Skeletal muscle satellite cell (primary cell): ENCODE measurements around the gene SOCS7.

ENCODE experiments used
- H3K27me3 ChIP-seq: 2 replicates; pipeline ENCODE4 v1.7.0; 2013; ENCODE audit warnings: low read length; ENCODE audit not compliant: control insufficient read depth, insufficient read depth
- H3K36me3 ChIP-seq: 2 replicates; pipeline ENCODE4 v1.7.0; 2013; ENCODE audit warnings: mild to moderate bottlenecking, control low read depth, low read length; ENCODE audit not compliant: insufficient read depth
- H3K4me1 ChIP-seq: 2 replicates; pipeline ENCODE4 v1.7.0; 2013; ENCODE audit warnings: low read length; ENCODE audit not compliant: control insufficient read depth, insufficient read depth
- H3K4me2 ChIP-seq: 2 replicates; pipeline ENCODE4 v1.7.0; 2013; ENCODE audit warnings: mild to moderate bottlenecking, low read length
- H3K4me3 ChIP-seq: 2 replicates; pipeline ENCODE4 v1.7.0; 2013; ENCODE audit warnings: low read length
- H3K9ac ChIP-seq: 2 replicates; pipeline ENCODE4 v1.7.0; 2013; ENCODE audit warnings: mild to moderate bottlenecking, low read depth, low read length, moderate library complexity
- H3K9me3 ChIP-seq: replicated peaks from 2 replicates; pipeline ENCODE4 v1.7.0; 2013; ENCODE audit warnings: mild to moderate bottlenecking, control low read depth, low read length

SOCS7 gene

DNA sequence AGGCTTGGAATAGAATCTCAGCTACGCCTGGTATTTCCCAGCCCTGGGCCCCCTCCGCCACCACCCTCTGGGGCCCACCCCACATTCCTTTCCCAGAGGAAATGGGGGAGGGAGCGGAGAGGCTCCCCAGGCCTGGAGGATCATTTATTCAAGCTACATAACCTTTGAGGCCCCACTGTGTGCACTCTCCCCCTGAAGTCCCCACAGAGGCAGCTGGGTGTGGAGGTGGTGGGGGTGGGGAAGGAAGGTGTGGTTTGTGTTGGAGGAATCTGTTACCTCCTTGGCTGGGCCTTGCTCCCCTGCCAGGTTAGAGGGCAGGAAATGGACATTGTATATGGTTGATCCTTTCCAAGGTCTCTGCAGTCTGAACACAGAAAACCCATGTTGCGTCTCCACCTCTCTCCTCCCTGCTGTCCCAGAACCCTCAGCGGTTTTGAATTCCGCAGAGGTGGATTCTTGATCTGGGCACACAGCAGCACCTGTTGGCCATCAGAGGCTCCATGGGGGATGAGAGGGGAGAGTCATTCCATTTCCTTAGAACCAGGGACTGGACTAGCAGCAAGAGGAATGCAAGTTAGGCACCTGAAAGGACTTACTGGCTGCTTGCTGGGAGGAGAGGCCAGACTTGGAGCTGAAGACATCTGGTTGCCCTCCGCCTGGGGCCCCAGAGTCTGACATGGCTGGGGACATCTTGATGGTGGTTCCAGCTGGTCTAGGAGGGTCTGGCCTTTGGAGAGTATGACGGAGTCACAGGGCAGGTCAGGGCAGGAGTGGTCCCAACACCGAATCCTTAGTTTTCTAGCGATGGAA lies 99.6 kb downstream of the SOCS7 start:
- Histone ChIP-seq H3K9ac (peak overlapping the region; percentile 68), H3K27me3 (no peaks in the 10 kb centered on the region), H3K4me1 (peaks cover 82% of the 10 kb centered on the region), H3K4me3 (peak overlapping the region; percentile 53), H3K4me2 (peak overlapping the region; percentile 76), H3K36me3 (peaks cover 5% of the 10 kb centered on the region), H3K9me3 (no peaks in the 10 kb centered on the region)

GRCh38 chr17:38451840-38452529 lies 100.3 kb downstream of the SOCS7 start:
- Histone ChIP-seq H3K36me3 (peaks cover 5% of the 10 kb centered on the region), H3K9me3 (no peaks in the 10 kb centered on the region), H3K9ac (peak overlapping the region; percentile 68), H3K27me3 (no peaks in the 10 kb centered on the region), H3K4me2 (peak overlapping the region; percentile 76), H3K4me3 (peak overlapping the region; percentile 53), H3K4me1 (peaks cover 87% of the 10 kb centered on the region)

DNA sequence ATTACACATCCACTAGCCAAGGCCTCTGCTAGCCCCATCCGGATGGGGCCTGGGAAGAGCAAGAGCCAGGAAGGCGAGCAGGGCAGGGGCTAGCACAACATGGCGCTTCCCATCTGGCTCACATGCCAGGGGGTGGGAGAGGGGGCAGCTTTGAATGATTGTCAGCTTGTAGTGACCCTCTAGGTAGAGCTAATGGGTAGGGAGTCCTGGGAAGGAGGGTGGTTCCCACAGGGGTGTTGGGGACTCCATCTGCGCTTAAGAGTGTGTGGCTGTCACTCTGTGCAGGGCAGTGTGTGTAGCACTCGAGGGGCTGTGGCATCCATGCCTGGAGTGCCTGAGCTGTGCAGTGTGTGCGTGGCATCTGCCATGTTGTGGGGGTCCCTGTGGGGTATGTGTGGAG lies 101.1 kb downstream of the SOCS7 start:
- H3K27me3 ChIP-seq = no peaks in the 10 kb centered on the region
- peak overlapping the region; percentile 72 for H3K4me3 ChIP-seq
- H3K4me1 ChIP-seq = peaks cover 83% of the 10 kb centered on the region
- H3K9me3 ChIP-seq = no peaks in the 10 kb centered on the region
- H3K9ac ChIP-seq = no peak overlapping the region
- H3K4me2 ChIP-seq = peak overlapping the region; percentile 93
- peaks cover 11% of the 10 kb centered on the region for H3K36me3 ChIP-seq

DNA sequence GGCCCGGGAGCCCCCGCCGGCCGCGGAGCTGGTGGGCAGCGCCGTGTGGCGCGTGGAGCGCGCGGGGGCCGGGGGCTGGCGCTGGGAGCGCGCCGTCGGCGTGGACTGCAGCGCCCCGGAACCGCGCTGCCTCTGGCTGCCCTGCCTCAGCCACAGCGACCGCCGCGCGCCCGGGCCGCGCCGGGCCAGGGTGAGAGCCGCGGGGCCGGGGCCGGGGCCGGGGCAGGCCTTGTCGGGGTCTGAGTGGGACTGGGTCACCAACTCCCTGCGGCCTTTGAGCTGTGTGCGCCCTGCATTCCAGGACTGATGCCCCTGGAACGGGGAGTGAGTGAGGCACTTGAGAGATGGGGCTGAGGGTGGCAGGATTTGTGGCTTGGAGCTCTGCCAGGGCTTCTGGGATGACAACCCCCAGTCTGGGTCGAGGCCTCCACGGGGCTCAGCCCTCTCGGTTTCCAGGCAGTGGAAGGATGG lies 102.3 kb downstream of the SOCS7 start:
- H3K9ac ChIP-seq = peak overlapping the region; percentile 83
- H3K4me3 ChIP-seq = peak overlapping the region; percentile 72
- peaks cover 72% of the 10 kb centered on the region for H3K4me1 ChIP-seq
- peaks cover 19% of the 10 kb centered on the region for H3K36me3 ChIP-seq
- H3K27me3 ChIP-seq = no peaks in the 10 kb centered on the region
- H3K9me3 ChIP-seq = no peaks in the 10 kb centered on the region
- peak overlapping the region; percentile 93 for H3K4me2 ChIP-seq

DNA sequence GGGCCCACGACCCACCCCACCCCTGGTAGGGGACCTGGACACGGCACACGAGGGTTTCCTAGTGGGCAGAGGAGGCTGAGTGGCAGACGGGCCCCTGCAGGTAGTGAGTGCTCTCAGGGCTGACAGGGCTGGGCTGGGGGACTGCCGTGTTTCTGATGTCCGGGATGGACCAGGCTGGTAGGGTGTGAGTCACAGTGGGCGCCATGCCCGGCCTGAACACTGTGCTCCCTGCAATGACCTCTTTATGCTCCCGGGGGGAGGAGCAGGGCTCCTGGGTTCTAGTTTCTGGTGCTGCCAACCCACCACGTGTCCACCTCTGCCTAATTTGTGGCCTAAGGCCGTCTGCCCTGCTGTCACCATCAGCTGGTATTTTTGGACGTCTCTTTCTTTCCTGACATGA lies 102.9 kb downstream of the SOCS7 start:
- Histone ChIP-seq H3K4me2 (peak overlapping the region; percentile 93), H3K9ac (peak overlapping the region; percentile 83), H3K9me3 (no peaks in the 10 kb centered on the region), H3K36me3 (peaks cover 24% of the 10 kb centered on the region), H3K4me1 (peaks cover 66% of the 10 kb centered on the region), H3K27me3 (no peaks in the 10 kb centered on the region), H3K4me3 (peak overlapping the region; percentile 72)
